Neural progenitor cell (in vitro differentiated cells): ENCODE measurements around the gene SPRTN. TPM values are rescaled to one million over a fixed set of nuclear protein-coding genes. Genes with fewer than 3 reads are reported as not detected.

Experiments
- DNase-seq: peaks from one replicate; pipeline ENCODE4 v3.0.0-alpha.2; 2016; ENCODE audit warnings: low spot score
- H2AFZ ChIP-seq: fragments of 200-600 bp; sonication (generic); replicated peaks from 2 replicates; pipeline ENCODE4 v1.6.1; 2016; ENCODE audit warnings: antibody characterized with exemption
- H3F3A ChIP-seq: fragments of 200-600 bp; sonication (generic); 2 replicates; pipeline ENCODE4 v1.6.1; 2016; ENCODE audit warnings: antibody characterized with exemption, low read depth
- H3K27ac ChIP-seq: fragments of 200-600 bp; sonication (generic); 2 replicates; pipeline ENCODE4 v1.5.1; 2016; ENCODE audit warnings: mild to moderate bottlenecking
- H3K27me3 ChIP-seq: fragments of 200-600 bp; sonication (generic); 2 replicates; pipeline ENCODE4 v1.6.1; 2016; ENCODE audit warnings: mild to moderate bottlenecking, moderate library complexity
- H3K36me3 ChIP-seq: fragments of 200-600 bp; sonication (generic); 2 replicates; pipeline ENCODE4 v1.5.1; 2016
- H3K4me1 ChIP-seq: fragments of 200-600 bp; sonication (generic); 2 replicates; pipeline ENCODE4 v1.6.1; 2016; ENCODE audit warnings: mixed run types
- H3K4me2 ChIP-seq: fragments of 200-600 bp; sonication (generic); 2 replicates; pipeline ENCODE4 v1.6.1; 2016
- H3K4me3 ChIP-seq: fragments of 200-600 bp; sonication (generic); 2 replicates; pipeline ENCODE4 v1.5.1; 2016
- H3K79me2 ChIP-seq: fragments of 200-600 bp; sonication (generic); 2 replicates; pipeline ENCODE4 v1.6.1; 2016; ENCODE audit warnings: low read depth
- H3K9ac ChIP-seq: fragments of 200-600 bp; sonication (generic); 2 replicates; pipeline ENCODE4 v1.6.1; 2016
- H3K9me3 ChIP-seq: fragments of 200-600 bp; sonication (generic); 2 replicates; pipeline ENCODE4 v1.5.1; 2016; ENCODE audit warnings: low read depth
- H4K20me1 ChIP-seq: fragments of 200-600 bp; sonication (generic); 2 replicates; pipeline ENCODE4 v1.6.1; 2016; ENCODE audit warnings: low read depth
- H3K27ac Mint-ChIP-seq: 3 replicates; pipeline ENCODE4 v1.8.0; 2021; ENCODE audit warnings: mixed read lengths
- H3K27me3 Mint-ChIP-seq: 2 replicates; pipeline ENCODE4 v1.8.0; 2022; ENCODE audit warnings: low read depth, mild to moderate bottlenecking, inconsistent platforms, moderate library complexity, mixed read lengths; ENCODE audit not compliant: insufficient read depth
- H3K36me3 Mint-ChIP-seq: 3 replicates; pipeline ENCODE4 v1.8.0; 2021; ENCODE audit warnings: mixed read lengths
- H3K4me1 Mint-ChIP-seq: 3 replicates; pipeline ENCODE4 v1.8.0; 2021; ENCODE audit warnings: mixed read lengths
- H3K4me3 Mint-ChIP-seq: 3 replicates; pipeline ENCODE4 v1.8.0; 2021; ENCODE audit warnings: mild to moderate bottlenecking, moderate library complexity, mixed read lengths
- H3K9me3 Mint-ChIP-seq: 3 replicates; pipeline ENCODE4 v1.8.0; 2020; ENCODE audit warnings: mixed read lengths
- EZH2 ChIP-seq: fragments of 200-600 bp; sonication (generic); IDR thresholded peaks from 2 replicates; pipeline ENCODE4 v1.6.1; 2017; ENCODE audit warnings: antibody characterized with exemption, mild to moderate bottlenecking, moderate library complexity
- EZH2phosphoT487 ChIP-seq: fragments of 200-600 bp; sonication (generic); IDR thresholded peaks from 2 replicates; pipeline ENCODE4 v1.6.1; 2017; ENCODE audit warnings: antibody characterized with exemption
- total RNA-seq: library from RNA; depleted of rRNA; stranded (reverse); fragments of >200 nt; gene quantifications from 2 replicates; pipeline ENCODE4 v1.2.3, GENCODE V29; 2015; ENCODE audit warnings: low replicate concordance
- TF ChIP-seq, protein P1 (sequence below): fragments of 200-600 bp; sonication (generic); IDR thresholded peaks from 2 replicates; pipeline ENCODE4 v1.5.1; 2017; ENCODE audit warnings: antibody characterized with exemption, mild to moderate bottlenecking

Gene SPRTN
- total RNA-seq, 1 donor from 2014 or later = 21.5 TPM

DNA sequence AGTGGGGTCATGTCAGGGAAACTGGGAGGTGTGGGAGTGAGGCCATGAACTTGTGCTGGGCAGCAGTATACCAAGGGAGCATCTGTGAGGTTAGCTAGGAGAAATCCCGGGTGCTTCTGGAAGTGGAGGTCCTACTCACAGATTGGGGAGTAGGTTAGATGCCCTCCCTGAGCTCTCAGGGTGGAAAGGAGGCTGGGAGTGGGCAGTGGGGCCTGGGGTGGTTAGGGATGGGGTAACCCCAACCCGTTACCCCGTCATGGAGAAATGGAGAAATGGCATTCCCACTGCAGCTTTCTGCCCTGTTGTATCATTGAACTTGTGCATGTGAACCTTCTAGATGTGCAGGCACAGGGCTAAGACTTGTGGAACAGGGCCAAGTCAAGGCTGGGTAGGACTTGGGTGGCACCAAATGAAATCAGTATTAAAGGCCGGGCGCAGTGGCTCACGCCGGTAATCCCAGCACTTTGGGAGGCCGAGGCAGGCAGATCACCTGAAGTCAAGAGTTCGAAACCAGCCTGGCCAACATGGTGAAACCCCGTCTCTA lies 27.6 kb upstream of the SPRTN start:
- Mint-ChIP-seq H3K4me1 (no peaks in the 10 kb centered on the region), H3K9me3 (no peaks in the 10 kb centered on the region), H3K27me3 (no peaks in the 10 kb centered on the region), H3K4me3 (no peak overlapping the region), H3K27ac (no peak overlapping the region), H3K36me3 (no peaks in the 10 kb centered on the region)
- Histone ChIP-seq H3K4me3 (no peak overlapping the region), H3F3A (no peaks in the 10 kb centered on the region), H3K4me1 (no peaks in the 10 kb centered on the region), H4K20me1 (no peaks in the 10 kb centered on the region), H3K27ac (no peak overlapping the region), H3K79me2 (no peaks in the 10 kb centered on the region), H3K4me2 (no peak overlapping the region), H3K36me3 (no peaks in the 10 kb centered on the region), H2AFZ (no peak overlapping the region), H3K9me3 (no peaks in the 10 kb centered on the region), H3K9ac (no peak overlapping the region), H3K27me3 (no peaks in the 10 kb centered on the region)
- TF ChIP-seq EZH2phosphoT487 = no peak
- TF ChIP-seq EZH2 = no peak
- TF ChIP-seq, protein P1, sequence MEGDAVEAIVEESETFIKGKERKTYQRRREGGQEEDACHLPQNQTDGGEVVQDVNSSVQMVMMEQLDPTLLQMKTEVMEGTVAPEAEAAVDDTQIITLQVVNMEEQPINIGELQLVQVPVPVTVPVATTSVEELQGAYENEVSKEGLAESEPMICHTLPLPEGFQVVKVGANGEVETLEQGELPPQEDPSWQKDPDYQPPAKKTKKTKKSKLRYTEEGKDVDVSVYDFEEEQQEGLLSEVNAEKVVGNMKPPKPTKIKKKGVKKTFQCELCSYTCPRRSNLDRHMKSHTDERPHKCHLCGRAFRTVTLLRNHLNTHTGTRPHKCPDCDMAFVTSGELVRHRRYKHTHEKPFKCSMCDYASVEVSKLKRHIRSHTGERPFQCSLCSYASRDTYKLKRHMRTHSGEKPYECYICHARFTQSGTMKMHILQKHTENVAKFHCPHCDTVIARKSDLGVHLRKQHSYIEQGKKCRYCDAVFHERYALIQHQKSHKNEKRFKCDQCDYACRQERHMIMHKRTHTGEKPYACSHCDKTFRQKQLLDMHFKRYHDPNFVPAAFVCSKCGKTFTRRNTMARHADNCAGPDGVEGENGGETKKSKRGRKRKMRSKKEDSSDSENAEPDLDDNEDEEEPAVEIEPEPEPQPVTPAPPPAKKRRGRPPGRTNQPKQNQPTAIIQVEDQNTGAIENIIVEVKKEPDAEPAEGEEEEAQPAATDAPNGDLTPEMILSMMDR = no peak
- DNase-seq = no peak

DNA sequence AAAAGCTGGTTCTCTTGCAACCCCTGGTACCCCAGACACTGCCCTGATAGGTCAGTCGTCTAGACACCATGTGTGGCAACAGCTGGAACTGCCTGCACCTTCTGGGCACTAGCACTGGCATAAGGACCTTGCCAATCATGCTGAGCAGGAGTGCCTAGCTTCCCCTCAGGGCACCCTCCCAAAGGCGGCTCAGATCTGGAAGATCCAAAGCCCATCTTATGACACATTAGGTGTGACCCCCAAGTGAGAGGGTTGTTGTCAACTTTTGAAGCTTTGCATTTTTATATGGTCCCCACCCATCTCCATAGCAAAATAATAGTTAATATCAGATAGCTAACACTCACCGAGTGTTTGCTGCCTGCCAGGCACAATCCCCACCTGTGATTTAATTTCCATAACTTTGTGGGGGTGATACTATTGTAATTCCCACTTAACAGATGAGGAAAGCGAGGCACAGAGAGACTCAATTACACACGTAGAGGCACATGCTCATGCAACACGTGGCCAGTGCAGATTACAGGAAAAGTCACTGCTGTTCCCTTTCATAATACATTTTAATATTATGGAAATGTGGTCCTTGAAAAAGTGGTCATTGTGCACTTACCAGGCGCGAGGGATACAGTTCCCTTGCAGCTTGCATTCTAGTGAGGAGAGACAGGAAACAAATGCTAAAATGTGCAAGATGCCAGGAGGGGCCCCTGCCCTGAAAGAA lies 26.2 kb upstream of the SPRTN start:
- no peak for DNase-seq
- Histone ChIP-seq H3F3A (no peaks in the 10 kb centered on the region), H3K27ac (no peak overlapping the region), H2AFZ (no peak overlapping the region), H4K20me1 (no peaks in the 10 kb centered on the region), H3K9ac (no peak overlapping the region), H3K9me3 (no peaks in the 10 kb centered on the region), H3K36me3 (no peaks in the 10 kb centered on the region), H3K4me2 (no peak overlapping the region), H3K4me3 (no peak overlapping the region), H3K79me2 (no peaks in the 10 kb centered on the region), H3K4me1 (no peaks in the 10 kb centered on the region), H3K27me3 (no peaks in the 10 kb centered on the region)
- Mint-ChIP-seq H3K27ac (no peak overlapping the region), H3K36me3 (no peaks in the 10 kb centered on the region), H3K4me3 (no peak overlapping the region), H3K27me3 (no peaks in the 10 kb centered on the region), H3K4me1 (no peaks in the 10 kb centered on the region), H3K9me3 (no peaks in the 10 kb centered on the region)
- no peak for TF ChIP-seq EZH2phosphoT487

DNA sequence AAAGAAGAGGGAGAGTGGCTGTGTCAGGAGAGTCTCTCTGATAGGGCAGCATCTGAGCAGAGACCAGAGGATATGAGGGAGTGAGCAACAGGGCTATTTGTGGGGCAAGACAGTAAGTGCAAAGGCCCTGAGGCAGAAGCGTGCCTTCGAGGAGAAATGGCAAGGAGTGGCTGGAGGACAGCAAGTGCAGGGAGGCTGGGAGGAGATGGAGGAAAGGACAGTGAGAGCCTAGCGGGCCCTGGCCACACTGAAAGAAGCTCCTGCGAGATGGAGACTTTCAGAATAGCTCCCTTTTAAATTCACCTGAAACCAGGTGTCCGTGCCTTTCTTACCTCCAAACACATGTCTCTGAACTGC lies 25.7 kb upstream of the SPRTN start:
- Histone ChIP-seq H4K20me1 (no peaks in the 10 kb centered on the region), H3K4me3 (no peak overlapping the region), H3K9ac (no peak overlapping the region), H3K4me1 (no peaks in the 10 kb centered on the region), H3K36me3 (no peaks in the 10 kb centered on the region), H2AFZ (no peak overlapping the region), H3K79me2 (no peaks in the 10 kb centered on the region), H3K27ac (no peak overlapping the region), H3K9me3 (no peaks in the 10 kb centered on the region), H3K27me3 (no peaks in the 10 kb centered on the region), H3K4me2 (no peak overlapping the region), H3F3A (no peaks in the 10 kb centered on the region)
- H3K36me3 Mint-ChIP-seq = no peaks in the 10 kb centered on the region
- no peaks in the 10 kb centered on the region for H3K9me3 Mint-ChIP-seq
- no peak overlapping the region for H3K4me3 Mint-ChIP-seq
- no peak overlapping the region for H3K27ac Mint-ChIP-seq
- TF ChIP-seq EZH2 (no peak), EZH2phosphoT487 (no peak)
- TF ChIP-seq, protein P1 = no peak
- DNase-seq = no peak
- no peaks in the 10 kb centered on the region for H3K27me3 Mint-ChIP-seq
- H3K4me1 Mint-ChIP-seq = no peaks in the 10 kb centered on the region

DNA sequence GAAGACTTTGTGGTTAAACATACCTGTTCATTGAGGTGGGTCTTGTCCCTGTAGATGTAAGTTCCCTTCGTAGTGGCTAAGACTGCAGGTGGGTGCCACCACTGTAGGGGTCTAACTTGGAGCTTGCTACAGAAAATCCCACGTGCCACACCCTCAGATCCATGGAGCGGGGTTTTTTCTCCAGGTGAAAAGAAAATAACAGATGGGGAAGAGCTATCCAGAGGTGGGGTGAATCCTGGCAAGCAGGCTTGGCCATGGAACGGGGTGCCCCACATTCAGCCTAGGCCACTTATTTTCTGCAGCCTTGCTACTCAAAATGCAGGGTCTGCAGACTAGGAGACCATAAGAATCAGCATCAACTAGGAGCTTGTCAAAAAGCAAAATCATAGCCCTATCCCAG lies 24.4 kb upstream of the SPRTN start:
- TF ChIP-seq, protein P1 = no peak
- TF ChIP-seq EZH2phosphoT487 (no peak), EZH2 (no peak)
- H3K36me3 Mint-ChIP-seq = no peaks in the 10 kb centered on the region
- Histone ChIP-seq H2AFZ (no peak overlapping the region), H3K9ac (no peak overlapping the region), H3K36me3 (no peaks in the 10 kb centered on the region), H3F3A (no peaks in the 10 kb centered on the region), H3K27ac (no peak overlapping the region), H3K27me3 (no peaks in the 10 kb centered on the region), H3K4me2 (no peak overlapping the region), H3K9me3 (no peaks in the 10 kb centered on the region), H3K4me3 (no peak overlapping the region), H3K4me1 (no peaks in the 10 kb centered on the region), H4K20me1 (no peaks in the 10 kb centered on the region), H3K79me2 (no peaks in the 10 kb centered on the region)
- no peak for DNase-seq
- H3K4me3 Mint-ChIP-seq = no peak overlapping the region
- H3K4me1 Mint-ChIP-seq = no peaks in the 10 kb centered on the region
- H3K27ac Mint-ChIP-seq = no peak overlapping the region
- no peaks in the 10 kb centered on the region for H3K9me3 Mint-ChIP-seq
- no peaks in the 10 kb centered on the region for H3K27me3 Mint-ChIP-seq
